HT1080 (cell line): Measurements from ENCODE around the gene SPPL2A. TPM values are rescaled to one million over a fixed set of nuclear protein-coding genes. Genes with fewer than 3 reads are reported as not detected.
A peak's percentile ranks its signal among the peaks of the same experiment; 100 is the strongest.

ENCODE experiments used
- DNase-seq: peaks from one replicate; pipeline ENCODE4 v3.0.0-alpha.2; 2015; ENCODE audit warnings: low read depth
- small RNA-seq: library from RNA; depleted of rRNA; stranded (forward); fragments of <200 nt; gene quantifications from one replicate; pipeline ENCODE3, GENCODE V24; 2014
- total RNA-seq: library from RNA; depleted of rRNA; stranded (reverse); fragments of >200 nt; shearing (Covaris generic); gene quantifications from 2 replicates; pipeline ENCODE4 v1.2.3, GENCODE V29; 2014; rRNA removed

The SPPL2A gene
- total RNA-seq, 1 experiment from 2014 or later = 58.9 TPM

DNA sequence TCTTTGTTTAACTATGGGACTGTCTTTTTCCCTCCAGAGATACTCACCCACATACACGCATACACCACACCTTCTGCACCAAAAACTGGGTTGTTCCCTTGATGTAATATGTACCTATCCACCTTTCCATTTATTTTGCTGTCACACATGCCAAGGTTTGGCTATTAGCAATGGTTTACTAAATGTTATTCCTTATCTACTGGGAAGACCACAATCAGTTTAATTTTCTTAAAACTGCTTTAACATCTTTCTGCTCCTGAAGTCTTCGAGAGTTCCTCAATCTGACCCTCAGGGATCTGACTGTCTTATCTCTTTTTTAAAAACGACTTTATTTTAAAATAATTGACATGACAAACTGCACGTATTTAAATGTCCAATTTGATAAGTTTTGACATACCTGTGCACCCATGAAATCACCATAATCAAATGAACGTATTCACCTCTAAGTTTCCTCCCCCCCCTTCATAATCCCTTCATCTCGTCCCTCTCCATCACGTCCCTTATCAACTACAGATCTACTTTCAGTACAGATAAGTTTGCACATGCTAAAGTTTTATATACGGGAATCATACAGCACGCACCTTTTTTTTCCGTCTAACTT is 78.1 kb downstream of the SPPL2A start:
- DNase-seq = no peak

DNA sequence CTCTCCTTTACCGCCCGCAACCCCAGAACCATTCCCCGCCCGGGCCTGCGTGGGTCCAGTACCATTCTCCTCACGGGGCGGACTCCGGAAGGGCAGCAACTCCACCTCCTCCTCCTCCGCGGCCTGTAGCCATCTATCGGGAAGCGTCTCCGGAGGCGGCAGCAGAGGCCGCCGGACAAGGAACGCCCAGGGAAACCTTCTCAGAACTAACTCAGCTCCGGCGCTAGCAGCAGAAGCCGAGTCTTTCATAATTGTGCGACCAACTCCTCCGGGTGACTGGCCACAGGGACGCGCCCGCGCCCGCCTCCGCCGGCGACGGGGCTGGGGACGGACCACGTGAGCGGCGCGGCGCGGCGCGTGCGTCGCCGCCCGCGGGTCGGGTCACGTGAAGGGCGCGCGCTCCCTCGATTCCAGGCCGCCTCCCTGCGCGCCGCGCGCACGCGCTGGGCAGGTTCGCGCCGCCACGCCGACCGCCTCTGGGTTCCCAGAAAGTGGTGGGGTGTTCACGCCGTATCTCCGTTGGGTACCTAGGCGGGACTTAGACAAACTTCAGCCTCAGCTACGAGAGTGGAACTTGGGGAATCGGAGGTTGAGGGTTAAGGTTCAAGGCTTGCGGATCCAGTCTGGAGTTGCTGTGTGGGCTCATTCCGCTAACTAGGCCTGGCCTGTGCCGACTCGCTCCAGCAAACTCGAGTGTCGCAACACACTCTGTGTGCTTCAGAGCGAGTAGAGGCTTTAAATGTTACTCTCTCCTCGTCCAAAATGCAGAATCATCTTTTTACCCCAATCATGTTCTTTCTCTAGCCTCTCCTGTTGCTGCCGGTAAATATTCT is 78.8 kb downstream of the SPPL2A start, which contains the start of gene TRPM7:
TSS of gene TRPM7 (minus strand) at position 329 of the 833 bp plus-strand sequence. CDS start at position 65, 264 bp downstream.
- peak; percentile 78 for DNase-seq

GRCh38 chr15:50685976-50686468 is 79.5 kb downstream of the SPPL2A start:
- no peak for DNase-seq

GRCh38 chr15:50685191-50685975 is 80.1 kb downstream of the SPPL2A start:
- no peak for DNase-seq

DNA sequence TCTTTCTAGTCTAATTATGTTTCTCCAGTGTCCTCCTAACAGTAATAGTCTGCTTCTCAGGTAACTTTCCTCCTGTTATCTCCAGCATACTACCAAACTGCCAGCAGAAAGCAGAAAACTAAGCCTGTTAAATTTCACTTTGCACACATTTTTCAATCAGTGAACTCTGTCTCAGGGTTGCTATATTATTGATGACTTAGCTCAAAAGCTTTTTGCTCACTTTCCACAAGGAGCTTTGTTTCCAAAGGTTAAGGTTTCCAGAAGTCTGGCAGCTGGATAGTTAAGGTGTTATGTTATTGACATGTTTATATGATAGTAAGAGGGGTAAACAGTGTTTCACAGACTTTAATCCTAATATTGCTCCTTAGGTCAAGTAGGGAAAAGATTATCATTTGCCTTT is 84.0 kb downstream of the SPPL2A start:
- no peak for DNase-seq

- DNase-seq = peak; percentile 6
Observed at GRCh38 chr15:50676799-50677483, 88.6 kb downstream of the SPPL2A start.

DNA sequence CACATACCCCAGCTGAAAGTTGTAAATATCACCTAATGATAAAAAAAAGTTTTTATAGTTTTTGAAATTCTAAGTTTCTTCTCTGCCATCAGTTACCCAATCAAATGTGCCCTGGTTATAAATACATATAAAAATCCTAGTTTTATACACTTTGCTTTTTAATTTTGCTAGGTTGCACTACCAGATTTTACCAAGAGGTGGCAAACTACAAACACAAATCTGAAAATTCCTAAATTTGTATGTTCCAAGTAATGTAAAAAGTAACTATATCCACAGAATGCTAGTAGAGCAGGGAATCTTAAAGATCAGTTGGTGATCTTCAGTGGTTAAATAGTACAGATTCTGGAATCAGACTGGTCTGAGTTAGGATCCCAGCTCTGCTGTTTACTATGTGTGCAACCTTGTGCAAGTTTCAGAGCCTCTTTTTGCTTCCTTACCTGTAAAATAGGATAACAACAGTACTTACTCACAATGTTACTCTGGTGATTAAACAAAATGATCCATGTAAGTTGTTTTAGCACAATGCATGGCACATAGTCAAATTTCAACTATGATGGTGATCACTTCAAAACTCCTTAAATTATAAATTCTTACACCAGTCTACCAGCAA is 89.9 kb downstream of the SPPL2A start:
- DNase-seq = peak; percentile 11

- DNase-seq = no peak
Observed at GRCh38 chr15:50670115-50670514, 95.4 kb downstream of the SPPL2A start.

DNA sequence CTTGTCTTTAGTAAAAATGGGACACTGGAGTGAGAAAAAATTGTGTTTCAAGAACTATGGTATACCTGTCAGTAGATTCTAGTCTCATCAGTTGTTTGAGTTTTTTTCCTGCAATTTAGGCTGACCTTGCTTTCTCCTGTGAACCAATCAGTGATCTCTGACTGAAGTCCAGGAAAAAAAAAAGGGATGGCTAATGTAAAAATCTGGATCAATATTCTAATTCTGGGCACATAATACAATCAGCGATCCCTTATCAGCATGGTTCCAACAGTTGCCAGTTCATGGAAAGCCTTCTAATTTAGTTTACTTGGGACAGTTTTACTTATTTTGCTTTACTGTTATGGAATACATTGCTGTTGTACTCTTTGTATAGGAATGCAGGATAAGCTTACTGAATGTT is 95.9 kb downstream of the SPPL2A start:
- no peak for DNase-seq

GRCh38 chr15:50665938-50666337 is 99.6 kb downstream of the SPPL2A start:
- DNase-seq = no peak

- no peak for DNase-seq
Observed at GRCh38 chr15:50655555-50655954, 110.0 kb downstream of the SPPL2A start.

- no peak for DNase-seq
Observed at GRCh38 chr15:50653156-50653743, 112.3 kb downstream of the SPPL2A start.

- DNase-seq = no peak
Observed at GRCh38 chr15:50652671-50653070, 112.8 kb downstream of the SPPL2A start.

Small RNA genes within 50 kb of the gene (small RNA-seq; reads per million reads assigned to genes)
- not detected for gene AC012100.1
- not detected for gene RN7SL354P

Other genes starting within 250 kb of the SPPL2A start
- 0.26 and 0.70 TPM in 2 replicates for gene USP50, start 219.0 kb downstream of the SPPL2A start, total RNA-seq
- 15.2 and 16.9 TPM in 2 replicates for gene TRPM7, start 78.9 kb downstream of the SPPL2A start, total RNA-seq
- gene AP4E1, start 143.0 kb upstream of the SPPL2A start, total RNA-seq = 4.5 and 6.5 TPM in 2 replicates